HCT116 (cell line): ENCODE results near the gene SCN1A. TPM values are rescaled to one million over a fixed set of nuclear protein-coding genes. Genes with fewer than 3 reads are reported as not detected.

ENCODE experiments used
- ATAC-seq: fragments of 200-7000 bp; cut with Tn5 transposase; 2 replicates; pipeline ENCODE4 v1.9.1; 2020; ENCODE audit warnings: mild to moderate bottlenecking, moderate library complexity
- BruUV-seq: library from RNA; stranded (reverse); fragments of 400-500 nt; replicated peaks from 2 replicates; lab custom pipeline; 2021; lab: Mats Ljungman, UMichigan
- CTCF ChIA-PET: fragments of 300-600 bp; sonication (Branson Sonifier 250); formaldehyde crosslinking; loops from one replicate; lab custom pipeline; 2021; ENCODE audit warnings: antibody characterized with exemption; lab: Charles Lee
- POLR2A ChIA-PET: fragments of 300-600, 350-600 bp; sonication (Branson Sonifier 250); formaldehyde crosslinking; loops from one replicate; lab custom pipeline; 2021; ENCODE audit warnings: antibody characterized with exemption; lab: Charles Lee
- RAD21 ChIA-PET, 2 experiments: fragments of 300-600 bp; sonication (Branson Sonifier 250); formaldehyde crosslinking; loops; one replicate each; lab custom pipeline; 2023; ENCODE audit warnings: low total read pairs in 2 of 2; ENCODE audit not compliant: uncharacterized antibody in 2 of 2, unreplicated experiment in 2 of 2, low non-redundant PET in 1 of 2; lab: Charles Lee
- DNase-seq: peaks from one replicate; pipeline ENCODE4 v3.0.0-alpha.2; 2010; ENCODE audit warnings: low read depth, low spot score
- H2AFZ ChIP-seq: fragments of 200-600 bp; shearing (Covaris generic), sonication (generic); 2 replicates; pipeline ENCODE4 v1.6.1; 2017; ENCODE audit warnings: low read depth, mixed run types, mixed read lengths, antibody characterized with exemption, low read length; ENCODE audit not compliant: poor library complexity, severe bottlenecking
- H3K27ac ChIP-seq: 2 replicates; pipeline ENCODE4 v1.5.1; 2012; ENCODE audit warnings: low read depth, low read length
- H3K27me3 ChIP-seq: fragments of 200-600 bp; sonication (generic); 2 replicates; pipeline ENCODE4 v1.6.1; 2016; ENCODE audit warnings: mixed run types, low read length, mixed read lengths; ENCODE audit not compliant: insufficient read depth
- H3K36me3 ChIP-seq, 2 experiments: fragments of 200-500 bp in 1 of 2; fragments of 200-600 bp in 1 of 2; sonication (Bioruptor generic) in 1 of 2; sonication (generic) in 1 of 2; 2 replicates each; pipeline versions ENCODE4 v1.5.1 to v1.6.1; 2014 to 2016; ENCODE audit warnings: low read length in 2 of 2, inconsistent platforms in 1 of 2, mixed read lengths in 1 of 2, mixed run types in 1 of 2; ENCODE audit not compliant: insufficient read depth in 2 of 2, control insufficient read depth in 1 of 2
- H3K4me1 ChIP-seq, 2 experiments: fragments of 200-600 bp in 1 of 2; sonication (generic) in 1 of 2; 2 replicates each; pipeline versions ENCODE4 v1.5.1 to v1.6.1; 2012 to 2017; ENCODE audit warnings: low read length in 2 of 2, inconsistent platforms in 1 of 2, mild to moderate bottlenecking in 1 of 2, mixed read lengths in 1 of 2, mixed run types in 1 of 2, moderate library complexity in 1 of 2; ENCODE audit not compliant: insufficient read depth in 2 of 2, control insufficient read depth in 1 of 2
- H3K4me2 ChIP-seq: fragments of 200-600 bp; sonication (generic); 2 replicates; pipeline ENCODE4 v1.6.1; 2017; ENCODE audit warnings: mixed run types, low read length, mixed read lengths
- H3K4me3 ChIP-seq, 2 experiments: fragments of 200-600 bp in 1 of 2; sonication (generic) in 1 of 2; replicated peaks in 1 of 2; 2 replicates each; pipeline ENCODE4 v1.5.1; 2011 to 2016; ENCODE audit warnings: low read length in 2 of 2, control low read depth in 1 of 2, low read depth in 1 of 2, mild to moderate bottlenecking in 1 of 2, mixed read lengths in 1 of 2, mixed run types in 1 of 2
- H3K79me2 ChIP-seq: fragments of 200-600 bp; sonication (generic); 2 replicates; pipeline ENCODE4 v1.6.1; 2017; ENCODE audit warnings: mild to moderate bottlenecking, mixed run types, low read length, moderate library complexity, mixed read lengths; ENCODE audit not compliant: insufficient read depth
- H3K9ac ChIP-seq: fragments of 200-600 bp; sonication (generic); 2 replicates; pipeline ENCODE4 v1.6.1; 2016; ENCODE audit warnings: low read length, mixed read lengths
- H3K9me2 ChIP-seq: fragments of 200-600 bp; sonication (generic), shearing (Covaris generic); 2 replicates; pipeline ENCODE4 v1.6.1; 2017; ENCODE audit warnings: mixed run types, mild to moderate bottlenecking, moderate library complexity; ENCODE audit not compliant: insufficient read depth
- H3K9me3 ChIP-seq, 2 experiments: fragments of 200-500 bp in 1 of 2; fragments of 200-600 bp in 1 of 2; sonication (Bioruptor generic) in 1 of 2; sonication (generic) in 1 of 2; 2 replicates each; pipeline ENCODE4 v1.6.1; 2014 to 2017; ENCODE audit warnings: low read length in 2 of 2, mixed read lengths in 2 of 2, inconsistent platforms in 1 of 2, low read depth in 1 of 2, mild to moderate bottlenecking in 1 of 2, mixed run types in 1 of 2, moderate library complexity in 1 of 2; ENCODE audit not compliant: control insufficient read depth in 1 of 2, insufficient read depth in 1 of 2
- H4K20me1 ChIP-seq: fragments of 200-600 bp; sonication (generic), shearing (Covaris generic); 2 replicates; pipeline ENCODE4 v1.6.1; 2017; ENCODE audit warnings: mixed run types, mild to moderate bottlenecking, moderate library complexity; ENCODE audit not compliant: insufficient read depth
- ATF3 ChIP-seq: IDR thresholded peaks from 2 replicates; pipeline ENCODE4 v1.6.1; 2012
- CBX3 ChIP-seq: IDR thresholded peaks from 2 replicates; pipeline ENCODE4 v1.6.1; 2012; ENCODE audit warnings: low read depth
- CEBPB ChIP-seq: IDR thresholded peaks from 2 replicates; pipeline ENCODE4 v1.6.1; 2012; ENCODE audit warnings: low read depth
- CTCF ChIP-seq, 3 experiments: fragments of 200-600 bp in 1 of 3; sonication (generic) in 1 of 3; IDR thresholded peaks in 2 of 3; conservative IDR thresholded peaks in 1 of 3; 2 replicates each; pipeline ENCODE4 v1.5.1; 2012 to 2017; ENCODE audit warnings: low read depth in 2 of 3, low read length in 2 of 3, antibody characterized with exemption in 1 of 3, borderline replicate concordance in 1 of 3, control low read depth in 1 of 3, mild to moderate bottlenecking in 1 of 3, mixed read lengths in 1 of 3, mixed run types in 1 of 3, moderate library complexity in 1 of 3; ENCODE audit not compliant: insufficient read depth in 1 of 3
- EGR1 ChIP-seq: IDR thresholded peaks from 2 replicates; pipeline ENCODE4 v1.6.1; 2012; ENCODE audit warnings: low read depth
- EZH2 ChIP-seq: fragments of 200-600 bp; sonication (generic); IDR thresholded peaks from 2 replicates; pipeline ENCODE4 v1.6.1; 2017; ENCODE audit warnings: antibody characterized with exemption, mixed run types
- EZH2phosphoT487 ChIP-seq: fragments of 200-600 bp; IDR thresholded peaks from 2 replicates; pipeline ENCODE4 v1.6.1; 2018; ENCODE audit warnings: antibody characterized with exemption, borderline replicate concordance
- FOSL1 ChIP-seq: IDR thresholded peaks from 2 replicates; pipeline ENCODE4 v1.6.1; 2012; ENCODE audit warnings: low read depth
- JUND ChIP-seq: IDR thresholded peaks from 2 replicates; pipeline ENCODE4 v1.6.1; 2012
- MAX ChIP-seq: IDR thresholded peaks from 2 replicates; pipeline ENCODE4 v1.6.1; 2012
- POLR2A ChIP-seq: IDR thresholded peaks from 2 replicates; pipeline ENCODE4 v1.7.0; 2011; ENCODE audit warnings: borderline replicate concordance; ENCODE audit not compliant: insufficient read depth, insufficient read length; ENCODE audit errors: extremely low read depth
- REST ChIP-seq: IDR thresholded peaks from 2 replicates; pipeline ENCODE4 v1.6.1; 2012; ENCODE audit warnings: low read depth
- SIN3A ChIP-seq: IDR thresholded peaks from 2 replicates; pipeline ENCODE4 v1.6.1; 2012; ENCODE audit warnings: low read depth
- SP1 ChIP-seq: IDR thresholded peaks from 2 replicates; pipeline ENCODE4 v1.6.1; 2012; ENCODE audit warnings: low read depth
- TCF7L2 ChIP-seq: IDR thresholded peaks from 2 replicates; pipeline ENCODE4 v1.7.0; 2011; ENCODE audit warnings: borderline replicate concordance, inconsistent platforms; ENCODE audit not compliant: insufficient read depth, insufficient read length; ENCODE audit errors: extremely low read depth
- YY1 ChIP-seq: IDR thresholded peaks from 2 replicates; pipeline ENCODE4 v1.6.1; 2011; ENCODE audit warnings: low read length, low read depth, moderate library complexity, mild to moderate bottlenecking; ENCODE audit not compliant: insufficient replicate concordance; ENCODE audit errors: extremely low read depth
- ZFX ChIP-seq: fragments of 450-650 bp; IDR thresholded peaks from 2 replicates; pipeline ENCODE4 v1.6.1; 2017
- intact Hi-C: fragments of 100-400 bp; cut with micrococcal nuclease; formaldehyde crosslinking; loops from 2 replicates; pipeline ENCODE4 v1.10.0; 2022
- total RNA-seq: library from RNA; stranded (reverse); gene quantifications from one replicate; pipeline ENCODE4 v1.2.1, GENCODE V29; 2021; ENCODE audit not compliant: unreplicated experiment
- TF ChIP-seq, protein P1 (sequence below): IDR thresholded peaks from 2 replicates; pipeline ENCODE4 v1.6.1; 2011; ENCODE audit warnings: mild to moderate bottlenecking, low read length, moderate library complexity; ENCODE audit not compliant: insufficient replicate concordance; ENCODE audit errors: extremely low read depth

The SCN1A gene
- total RNA-seq, 1 experiment from 2014 or later = not detected

DNA sequence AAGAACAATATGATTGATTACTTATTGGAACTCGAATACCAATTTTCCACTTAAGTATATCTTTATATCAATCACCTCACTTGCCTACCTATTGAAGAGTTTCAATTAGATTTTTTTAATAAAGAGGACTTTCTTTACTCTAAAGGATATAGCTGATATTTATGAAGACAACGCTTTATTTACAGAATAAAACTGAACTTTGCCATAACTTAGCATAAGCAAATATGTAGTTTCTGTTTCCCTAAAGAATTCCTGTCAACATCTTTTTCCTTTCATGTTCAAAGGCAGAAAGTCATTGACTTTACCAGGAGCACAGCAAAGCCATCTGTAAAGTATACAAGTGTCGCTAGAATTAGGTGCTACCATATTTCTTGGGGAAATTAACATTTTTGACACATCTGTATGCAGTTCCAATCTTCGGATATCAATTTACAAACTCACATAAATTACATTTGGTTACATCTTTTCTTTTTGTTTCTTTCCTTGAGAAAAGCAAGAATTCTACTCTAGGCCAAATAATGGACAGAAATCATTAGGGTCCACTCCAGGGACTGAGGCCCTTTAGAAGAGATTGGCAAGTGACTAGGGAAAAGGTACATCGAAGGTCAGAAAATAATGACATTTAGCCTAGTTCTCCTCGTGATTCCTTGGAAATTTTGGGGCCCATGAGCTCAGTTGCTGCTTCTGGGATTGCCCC, 7.5 kb upstream of the SCN1A start:
- DNase-seq = no peak
- Histone ChIP-seq H3K9me3 (no peaks in the 10 kb centered on the region), H3K27me3 (peaks cover 57% of the 10 kb centered on the region), H3K36me3 (no peaks in the 10 kb centered on the region), H3K9me2 (no peaks in the 10 kb centered on the region), H3K4me3 (no peak overlapping the region)
- no peak for ATAC-seq
- ChIA-PET POLR2A (no interaction called here), CTCF (interaction anchor here (1.0 kb wide), 1 partner anchor 78 kb away, joined by 3 read pairs; no protein-coding TSS in a partner anchor), RAD21 (no interaction called here)
- intact Hi-C loops = no loop called here
- TF ChIP-seq TCF7L2 (no peak), SIN3A (no peak), POLR2A (no peak), MAX (no peak), SP1 (no peak), FOSL1 (no peak), ATF3 (no peak), CEBPB (no peak), EZH2 (no peak), CTCF (IDR thresholded peaks at IDR 0.05 in 2 of 3, conservative IDR thresholded peaks at IDR 0.05 in 1 of 3; ENCODE audit: borderline replicate concordance in 1 of 3, insufficient read depth in 1 of 3, low read depth in 2 of 3, low read length in 2 of 3) (no peak), YY1 (no peak), EGR1 (no peak), REST (no peak), EZH2phosphoT487 (no peak), CBX3 (no peak), JUND (no peak), ZFX (no peak)
- TF ChIP-seq, protein P1, sequence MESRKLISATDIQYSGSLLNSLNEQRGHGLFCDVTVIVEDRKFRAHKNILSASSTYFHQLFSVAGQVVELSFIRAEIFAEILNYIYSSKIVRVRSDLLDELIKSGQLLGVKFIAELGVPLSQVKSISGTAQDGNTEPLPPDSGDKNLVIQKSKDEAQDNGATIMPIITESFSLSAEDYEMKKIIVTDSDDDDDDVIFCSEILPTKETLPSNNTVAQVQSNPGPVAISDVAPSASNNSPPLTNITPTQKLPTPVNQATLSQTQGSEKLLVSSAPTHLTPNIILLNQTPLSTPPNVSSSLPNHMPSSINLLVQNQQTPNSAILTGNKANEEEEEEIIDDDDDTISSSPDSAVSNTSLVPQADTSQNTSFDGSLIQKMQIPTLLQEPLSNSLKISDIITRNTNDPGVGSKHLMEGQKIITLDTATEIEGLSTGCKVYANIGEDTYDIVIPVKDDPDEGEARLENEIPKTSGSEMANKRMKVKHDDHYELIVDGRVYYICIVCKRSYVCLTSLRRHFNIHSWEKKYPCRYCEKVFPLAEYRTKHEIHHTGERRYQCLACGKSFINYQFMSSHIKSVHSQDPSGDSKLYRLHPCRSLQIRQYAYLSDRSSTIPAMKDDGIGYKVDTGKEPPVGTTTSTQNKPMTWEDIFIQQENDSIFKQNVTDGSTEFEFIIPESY = no peak
- TF ChIP-seq, all 23 proteins: peak for 0
- BruUV-seq = no TSS peak
- Histone ChIP-seq H3K4me2 (no peak overlapping the region), H3K79me2 (no peaks in the 10 kb centered on the region), H2AFZ (no peak overlapping the region), H3K4me1 (no peaks in the 10 kb centered on the region), H4K20me1 (no peaks in the 10 kb centered on the region), H3K27ac (no peak overlapping the region), H3K9ac (no peak overlapping the region)
